WTC11 (cell line): ENCODE measurements around the gene CMTM6. TPM values are rescaled to one million over a fixed set of nuclear protein-coding genes. Genes with fewer than 3 reads are reported as not detected.

Source experiments
- ATAC-seq: fragments of 200-7000 bp; cut with Tn5 transposase; 2 replicates; pipeline ENCODE4 v1.10.0; 2021; ENCODE audit warnings: mild to moderate bottlenecking, moderate library complexity
- CTCF ChIA-PET: fragments of 300-600 bp; sonication (Branson Sonifier 250); formaldehyde crosslinking; loops from one replicate; lab custom pipeline; 2021; ENCODE audit warnings: antibody characterized with exemption; lab: Charles Lee
- POLR2A ChIA-PET: fragments of 350-600 bp; sonication (Branson Sonifier 250); formaldehyde crosslinking; loops from one replicate; lab custom pipeline; 2021; ENCODE audit warnings: antibody characterized with exemption; lab: Charles Lee
- DNase-seq: peaks from one replicate; pipeline ENCODE4 v3.0.0; 2021; ENCODE audit warnings: low spot score
- H3K27ac Mint-ChIP-seq: 2 replicates; pipeline ENCODE4 v1.8.0; 2021; ENCODE audit warnings: mixed read lengths
- H3K27me3 Mint-ChIP-seq: 2 replicates; pipeline ENCODE4 v1.8.0; 2021; ENCODE audit warnings: low read depth, mild to moderate bottlenecking, moderate library complexity, mixed read lengths
- H3K36me3 Mint-ChIP-seq: 2 replicates; pipeline ENCODE4 v1.8.0; 2021; ENCODE audit warnings: mixed read lengths
- H3K4me1 Mint-ChIP-seq: 2 replicates; pipeline ENCODE4 v1.8.0; 2022; ENCODE audit warnings: mixed read lengths
- H3K4me3 Mint-ChIP-seq: 2 replicates; pipeline ENCODE4 v1.8.0; 2021; ENCODE audit warnings: mild to moderate bottlenecking, moderate library complexity, mixed read lengths
- H3K9me3 Mint-ChIP-seq: 2 replicates; pipeline ENCODE4 v1.8.0; 2021; ENCODE audit warnings: mixed read lengths
- ATF2 ChIP-seq: sonication (generic); formaldehyde crosslinking; IDR thresholded peaks from 2 replicates; pipeline ENCODE4 v1.8.1; 2022; ENCODE audit warnings: low read depth, missing genetic modification reagents, borderline replicate concordance
- FOXP4 ChIP-seq: sonication (generic); formaldehyde crosslinking; IDR thresholded peaks from 2 replicates; pipeline ENCODE4 v1.8.0; 2022; ENCODE audit warnings: mild to moderate bottlenecking, missing genetic modification reagents
- HMGA2 ChIP-seq: fragments of 250-450 bp; sonication (Bioruptor Pico); IDR thresholded peaks from 2 replicates; pipeline ENCODE4 v1.4.0; 2021; ENCODE audit warnings: mild to moderate bottlenecking, moderate library complexity
- JAZF1 ChIP-seq: fragments of 250-450 bp; sonication (Bioruptor Pico); IDR thresholded peaks from 2 replicates; pipeline ENCODE4 v1.9.0; 2021; ENCODE audit warnings: moderate library complexity, mild to moderate bottlenecking, inconsistent platforms
- KAT7 ChIP-seq: sonication (generic); formaldehyde crosslinking; IDR thresholded peaks from 2 replicates; pipeline ENCODE4 v1.8.1; 2023; ENCODE audit warnings: missing genetic modification reagents, mild to moderate bottlenecking, borderline replicate concordance
- MYBL2 ChIP-seq: sonication (generic); formaldehyde crosslinking; IDR thresholded peaks from 2 replicates; pipeline ENCODE4 v1.8.1; 2023; ENCODE audit warnings: mild to moderate bottlenecking, moderate library complexity, missing genetic modification reagents
- NR2C2 ChIP-seq: sonication (generic); formaldehyde crosslinking; IDR thresholded peaks from 2 replicates; pipeline ENCODE4 v1.8.0; 2022; ENCODE audit warnings: mild to moderate bottlenecking, missing genetic modification reagents
- OVOL2 ChIP-seq: fragments of 250-450 bp; sonication (Bioruptor Pico); IDR thresholded peaks from 2 replicates; pipeline ENCODE4 v1.9.0; 2021; ENCODE audit warnings: mild to moderate bottlenecking, borderline replicate concordance
- SP1 ChIP-seq: sonication (generic); formaldehyde crosslinking; conservative IDR thresholded peaks from 2 replicates; pipeline ENCODE4 v1.8.1; 2022; ENCODE audit warnings: missing genetic modification reagents
- TCF7 ChIP-seq: sonication (generic); formaldehyde crosslinking; IDR thresholded peaks from 2 replicates; pipeline ENCODE4 v1.8.0; 2022; ENCODE audit warnings: mild to moderate bottlenecking, low read depth, missing genetic modification reagents, moderate library complexity
- USF1 ChIP-seq: sonication (generic); formaldehyde crosslinking; IDR thresholded peaks from 2 replicates; pipeline ENCODE4 v1.8.0; 2022; ENCODE audit warnings: mild to moderate bottlenecking, missing genetic modification reagents
- ZBTB21 ChIP-seq: sonication (generic); formaldehyde crosslinking; IDR thresholded peaks from 2 replicates; pipeline ENCODE4 v1.8.1; 2023; ENCODE audit warnings: mild to moderate bottlenecking, missing genetic modification reagents, borderline replicate concordance
- ZNF121 ChIP-seq: sonication (generic); formaldehyde crosslinking; IDR thresholded peaks from 2 replicates; pipeline ENCODE4 v1.8.0; 2023; ENCODE audit warnings: missing genetic modification reagents
- ZNF138 ChIP-seq: sonication (generic); formaldehyde crosslinking; conservative IDR thresholded peaks from 2 replicates; pipeline ENCODE4 v1.8.1; 2022; ENCODE audit warnings: mild to moderate bottlenecking, moderate library complexity, missing genetic modification reagents
- ZNF232 ChIP-seq: sonication (generic); formaldehyde crosslinking; IDR thresholded peaks from 2 replicates; pipeline ENCODE4 v1.8.0; 2022; ENCODE audit warnings: mild to moderate bottlenecking, missing genetic modification reagents
- ZNF263 ChIP-seq: sonication (generic); formaldehyde crosslinking; IDR thresholded peaks from 2 replicates; pipeline ENCODE4 v1.8.1; 2022; ENCODE audit warnings: low read depth, mild to moderate bottlenecking, moderate library complexity, missing genetic modification reagents
- ZNF416 ChIP-seq: fragments of 250-450 bp; sonication (Bioruptor Pico); IDR thresholded peaks from 2 replicates; pipeline ENCODE4 v1.9.0; 2021; ENCODE audit warnings: mild to moderate bottlenecking, inconsistent platforms
- ZNF425 ChIP-seq: fragments of 250-450 bp; sonication (Bioruptor Pico); conservative IDR thresholded peaks from 2 replicates; pipeline ENCODE4 v1.9.0; 2021; ENCODE audit warnings: mild to moderate bottlenecking
- total RNA-seq: library from RNA; stranded (reverse); gene quantifications from 3 replicates; pipeline ENCODE4 v1.2.3, GENCODE V29; 2021
- TF ChIP-seq, protein P1 (sequence below): sonication (generic); formaldehyde crosslinking; IDR thresholded peaks from 2 replicates; pipeline ENCODE4 v1.8.1; 2023; ENCODE audit warnings: mild to moderate bottlenecking, moderate library complexity, missing genetic modification reagents

Gene CMTM6
- total RNA-seq, 1 experiment from 2014 or later = 42.3 TPM

- TF ChIP-seq OVOL2 (CRISPR knock-in tag) (no peak), NR2C2 (CRISPR knock-in tag) (no peak), TCF7 (CRISPR knock-in tag) (no peak), ZNF263 (no peak), ZNF425 (CRISPR knock-in tag) (no peak), ZNF416 (CRISPR knock-in tag) (no peak), KAT7 (CRISPR knock-in tag) (no peak), USF1 (CRISPR knock-in tag) (no peak), FOXP4 (no peak), JAZF1 (no peak), ZNF121 (CRISPR knock-in tag) (no peak), MYBL2 (CRISPR knock-in tag) (no peak)
- TF ChIP-seq, protein P1, sequence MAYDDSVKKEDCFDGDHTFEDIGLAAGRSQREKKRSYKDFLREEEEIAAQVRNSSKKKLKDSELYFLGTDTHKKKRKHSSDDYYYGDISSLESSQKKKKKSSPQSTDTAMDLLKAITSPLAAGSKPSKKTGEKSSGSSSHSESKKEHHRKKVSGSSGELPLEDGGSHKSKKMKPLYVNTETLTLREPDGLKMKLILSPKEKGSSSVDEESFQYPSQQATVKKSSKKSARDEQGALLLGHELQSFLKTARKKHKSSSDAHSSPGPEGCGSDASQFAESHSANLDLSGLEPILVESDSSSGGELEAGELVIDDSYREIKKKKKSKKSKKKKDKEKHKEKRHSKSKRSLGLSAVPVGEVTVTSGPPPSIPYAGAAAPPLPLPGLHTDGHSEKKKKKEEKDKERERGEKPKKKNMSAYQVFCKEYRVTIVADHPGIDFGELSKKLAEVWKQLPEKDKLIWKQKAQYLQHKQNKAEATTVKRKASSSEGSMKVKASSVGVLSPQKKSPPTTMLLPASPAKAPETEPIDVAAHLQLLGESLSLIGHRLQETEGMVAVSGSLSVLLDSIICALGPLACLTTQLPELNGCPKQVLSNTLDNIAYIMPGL (CRISPR knock-in tag) = no peak
Observed at GRCh38 chr3:32448686-32449474, 53.8 kb downstream of the CMTM6 start (continued).

DNA sequence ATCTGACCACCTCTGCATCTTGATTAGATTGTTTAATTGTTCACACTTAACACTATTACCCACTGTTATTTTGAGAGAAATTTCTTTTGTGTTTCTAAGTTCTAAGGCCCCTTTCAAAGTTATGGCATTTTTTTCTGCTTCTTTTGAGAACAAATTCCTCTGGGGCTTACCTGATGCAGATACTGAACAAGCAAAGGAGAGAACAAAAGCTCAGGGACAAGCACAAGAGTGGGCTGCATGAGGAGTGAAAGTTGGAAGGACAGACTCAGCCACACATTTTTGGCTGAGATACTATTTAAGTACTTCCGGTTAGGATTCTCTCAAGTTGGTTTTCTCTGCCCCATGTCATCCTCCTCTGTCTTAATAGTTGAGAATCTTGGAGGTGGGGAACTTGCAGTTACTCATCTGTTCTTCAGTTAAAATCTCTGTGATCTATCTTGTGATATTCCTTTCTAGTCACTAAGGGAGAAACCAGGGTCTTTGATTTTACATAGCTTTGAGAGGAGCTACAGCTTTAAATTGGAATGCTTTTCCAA, 54.7 kb downstream of the CMTM6 start:
- POLR2A ChIA-PET = no interaction called here

More for the DNA sequence above, 54.7 kb downstream of the CMTM6 start:
- Mint-ChIP-seq H3K27ac (peak overlapping the region; percentile 36; the same call in 1 of the 2 replicates), H3K9me3 (no peaks in the 10 kb centered on the region; the same call in 1 of the 2 replicates), H3K36me3 (peaks cover 13% of the 10 kb centered on the region), H3K4me3 (no peak overlapping the region), H3K4me1 (peaks cover 16% of the 10 kb centered on the region), H3K27me3 (no peaks in the 10 kb centered on the region)
- peak; percentile 68 for ATAC-seq
- DNase-seq = no peak
- TF ChIP-seq HMGA2 (CRISPR knock-in tag) (no peak), TCF7 (CRISPR knock-in tag) (no peak), ZNF416 (CRISPR knock-in tag) (no peak), ZNF138 (CRISPR knock-in tag) (no peak), SP1 (CRISPR knock-in tag) (no peak), ZNF232 (CRISPR knock-in tag) (no peak), ZBTB21 (no peak), ATF2 (no peak)
- CTCF ChIA-PET = interaction anchor here (1.0 to 2.1 kb wide), 3 partner anchors 12 to 73 kb away, joined by 5 to 14 read pairs (median 6); no protein-coding TSS in a partner anchor
